ENCODE results near the gene MACC1. TPM values are rescaled to one million over a fixed set of nuclear protein-coding genes. Genes with fewer than 3 reads are reported as not detected.

Gene MACC1
- total and polyA plus RNA-seq, 9 of the 15 experiments (the other 6 are each of a cell fraction or from before 2014, with no cell fraction given), result 5.9 to 30.2 (median 10.4) TPM

GRCh38 chr7:20238754-20239324 lies 21.7 kb upstream of the MACC1 start (continued):
- TF ChIP-seq ZNF592 (IDR thresholded peaks at IDR 0.05) (peak; percentile 81), ZNF511 (CRISPR knock-in tag; IDR thresholded peaks at IDR 0.05) (no peak), CEBPG (CRISPR knock-in tag; IDR thresholded peaks at IDR 0.05) (no peak), CEBPG (tag; conservative IDR thresholded peaks at IDR 0.05 in 1 of 2, IDR thresholded peaks at IDR 0.05 in 1 of 2) (no peak), HDAC3 (IDR thresholded peaks at IDR 0.05; ENCODE audit: borderline replicate concordance, partially characterized antibody) (peak; percentile 51), GABPB1 (CRISPR knock-in tag; IDR thresholded peaks at IDR 0.05) (0 out of 2 replicates have a peak, but pooled peaks have one; percentile 57), ARID3A (IDR thresholded peaks at IDR 0.05; ENCODE audit: borderline replicate concordance, low read depth, low read length) (peak; percentile 58; the same call in 1 of the 2 replicates), HMGXB4 (CRISPR knock-in tag; IDR thresholded peaks at IDR 0.05) (no peak), ZNF280A (IDR thresholded peaks at IDR 0.05; ENCODE audit: low read depth, partially characterized antibody) (no peak), ZNF124 (CRISPR knock-in tag; IDR thresholded peaks at IDR 0.05) (no peak), ZBTB8A (IDR thresholded peaks at IDR 0.05; ENCODE audit: partially characterized antibody) (no peak), CGGBP1 (CRISPR knock-in tag; IDR thresholded peaks at IDR 0.05) (no peak)
